Liver (tissue), 9 donors: ENCODE data around the gene TAF11L4. TPM values are rescaled to one million over a fixed set of nuclear protein-coding genes. Genes with fewer than 3 reads are reported as not detected.
"Not testable (repeated sequence)": the region's sequence is repeated elsewhere in the genome, so short reads cannot be mapped to it uniquely, and the experiment has no call there.

Experiments used
- DNase-seq: peaks from one replicate; pipeline ENCODE4 v3.0.0-alpha.2; 2017; ENCODE audit warnings: low spot score
- H3K27ac ChIP-seq, 2 donors: one replicate each; pipeline ENCODE4 v1.7.0; 2013; ENCODE audit warnings: inconsistent platforms in 2 of 2, low read length in 2 of 2, control low read depth in 1 of 2, low read depth in 1 of 2, mild to moderate bottlenecking in 1 of 2
- H3K27me3 ChIP-seq, 4 donors: one replicate each; pipeline versions ENCODE4 v1.6.1 to v1.7.0; 2013; ENCODE audit warnings: low read length in 3 of 4, inconsistent platforms in 1 of 4, mild to moderate bottlenecking in 1 of 4, moderate library complexity in 1 of 4; ENCODE audit not compliant: control insufficient read depth in 4 of 4, insufficient read depth in 4 of 4
- H3K36me3 ChIP-seq, 4 donors: one replicate each; pipeline versions ENCODE4 v1.6.1 to v1.7.0; 2013; ENCODE audit warnings: low read length in 3 of 4, mild to moderate bottlenecking in 3 of 4, low read depth in 1 of 4, moderate library complexity in 1 of 4; ENCODE audit not compliant: control insufficient read depth in 4 of 4, insufficient read depth in 3 of 4
- H3K4me1 ChIP-seq, 4 donors: one replicate each; pipeline versions ENCODE4 v1.6.1 to v1.7.0; 2013; ENCODE audit warnings: low read length in 3 of 4, mild to moderate bottlenecking in 3 of 4, moderate library complexity in 1 of 4; ENCODE audit not compliant: control insufficient read depth in 4 of 4, insufficient read depth in 4 of 4
- H3K4me3 ChIP-seq, 3 donors: one replicate each; pipeline versions ENCODE4 v1.6.1 to v1.7.0; 2013; ENCODE audit warnings: low read length in 3 of 3, control low read depth in 1 of 3, low read depth in 1 of 3, mild to moderate bottlenecking in 1 of 3
- H3K9ac ChIP-seq, 2 donors: one replicate each; pipeline ENCODE4 v1.7.0; 2013; ENCODE audit warnings: low read length in 2 of 2, mild to moderate bottlenecking in 2 of 2, moderate library complexity in 2 of 2, control low read depth in 1 of 2, low read depth in 1 of 2
- H3K9me3 ChIP-seq, 4 donors: one replicate each; pipeline versions ENCODE4 v1.6.1 to v1.7.0; 2013; ENCODE audit warnings: low read length in 3 of 4; ENCODE audit not compliant: control insufficient read depth in 4 of 4
- EGR1 ChIP-seq, 2 donors: IDR thresholded peaks; 2 replicates each; pipeline ENCODE4 v1.6.1; 2016 to 2018; ENCODE audit warnings: antibody characterized with exemption in 2 of 2, low read depth in 2 of 2
- FOXA1 ChIP-seq: IDR thresholded peaks from 2 replicates; pipeline ENCODE4 v1.6.1; 2016; ENCODE audit warnings: antibody characterized with exemption
- FOXA2 ChIP-seq: IDR thresholded peaks from 2 replicates; pipeline ENCODE4 v1.6.1; 2016; ENCODE audit warnings: antibody characterized with exemption
- GABPA ChIP-seq, 2 donors: IDR thresholded peaks in 1 of 2; conservative IDR thresholded peaks in 1 of 2; 2 replicates each; pipeline ENCODE4 v1.6.1; 2016; ENCODE audit warnings: antibody characterized with exemption in 2 of 2, mild to moderate bottlenecking in 1 of 2, moderate library complexity in 1 of 2
- HNF4A ChIP-seq, 2 donors: conservative IDR thresholded peaks; 2 replicates each; pipeline ENCODE4 v1.6.1; 2016; ENCODE audit warnings: antibody characterized with exemption in 2 of 2, mild to moderate bottlenecking in 2 of 2
- HNF4G ChIP-seq: IDR thresholded peaks from 2 replicates; pipeline ENCODE4 v1.6.1; 2016; ENCODE audit warnings: antibody characterized with exemption
- JUND ChIP-seq, 2 donors: IDR thresholded peaks; 2 replicates each; pipeline ENCODE4 v1.6.1; 2016; ENCODE audit warnings: antibody characterized with exemption in 2 of 2
- NR2F2 ChIP-seq: IDR thresholded peaks from 2 replicates; pipeline ENCODE4 v1.6.1; 2016; ENCODE audit warnings: antibody characterized with exemption
- RAD21 ChIP-seq, 2 donors: IDR thresholded peaks; 2 replicates each; pipeline ENCODE4 v1.6.1; 2016; ENCODE audit warnings: antibody characterized with exemption in 2 of 2, mild to moderate bottlenecking in 2 of 2
- RXRA ChIP-seq, 2 donors: IDR thresholded peaks; 2 replicates each; pipeline ENCODE4 v1.6.1; 2017 to 2018; ENCODE audit warnings: antibody characterized with exemption in 2 of 2, mild to moderate bottlenecking in 1 of 2
- SP1 ChIP-seq: IDR thresholded peaks from 2 replicates; pipeline ENCODE4 v1.6.1; 2018; ENCODE audit warnings: antibody characterized with exemption, mild to moderate bottlenecking
- TAF1 ChIP-seq: conservative IDR thresholded peaks from 2 replicates; pipeline ENCODE4 v1.6.1; 2016; ENCODE audit warnings: antibody characterized with exemption, mild to moderate bottlenecking
- YY1 ChIP-seq: IDR thresholded peaks from 2 replicates; pipeline ENCODE4 v1.6.1; 2016; ENCODE audit warnings: antibody characterized with exemption, mild to moderate bottlenecking
- WGBS: extraction: QIAGEN DNeasy Blood & Tissue Kit; methylation state at CpG from one replicate; pipeline ENCODE4 v1.1.7; 2013; 5-methylcytosine and 5-hydroxymethylcytosine counted together
- polyA plus RNA-seq, 2 donors: library from polyadenylated mRNA; stranded (reverse) in 1 of 2; unstranded in 1 of 2; fragments of 200-250 nt in 1 of 2; fragments of >200 nt in 1 of 2; fragmentation: Nextera tagmentation in 1 of 2; extraction: Ambion mirVana in 1 of 2; gene quantifications; one replicate each; pipeline versions ENCODE4 v1.2.1 to v1.2.3, GENCODE V29; 2013 to 2015
- total RNA-seq, 2 donors: library from RNA; depleted of rRNA; stranded (reverse); fragments of >200 nt; gene quantifications; one replicate each; pipeline ENCODE4 v1.2.3, GENCODE V29; 2014
- TF ChIP-seq, protein P1 (sequence below): IDR thresholded peaks from 2 replicates; pipeline ENCODE4 v1.6.1; 2016; ENCODE audit warnings: antibody characterized with exemption
- TF ChIP-seq, protein P2 (sequence below): fragments of 150-350 bp; IDR thresholded peaks from 2 replicates; pipeline ENCODE4 v1.5.1; 2017; ENCODE audit warnings: improper control_type of control experiment, low read depth, low read length; ENCODE audit not compliant: missing input control
- TF ChIP-seq, protein P3 (sequence below): IDR thresholded peaks from 2 replicates; pipeline ENCODE4 v1.6.1; 2016; ENCODE audit warnings: antibody characterized with exemption, mild to moderate bottlenecking
- TF ChIP-seq, protein P4 (sequence below): IDR thresholded peaks from 2 replicates; pipeline ENCODE4 v1.6.1; 2016; ENCODE audit warnings: antibody characterized with exemption
- TF ChIP-seq, protein P5 (sequence below): IDR thresholded peaks from 2 replicates; pipeline ENCODE4 v1.6.1; 2016; ENCODE audit warnings: antibody characterized with exemption
- donor health status: healthy.
- donor health status: healthy.
- donor health status: healthy.
- donor health status: healthy.
- donor health status: healthy.

The TAF11L4 gene
- total RNA-seq (not detected), polyA plus RNA-seq (not detected)

DNA sequence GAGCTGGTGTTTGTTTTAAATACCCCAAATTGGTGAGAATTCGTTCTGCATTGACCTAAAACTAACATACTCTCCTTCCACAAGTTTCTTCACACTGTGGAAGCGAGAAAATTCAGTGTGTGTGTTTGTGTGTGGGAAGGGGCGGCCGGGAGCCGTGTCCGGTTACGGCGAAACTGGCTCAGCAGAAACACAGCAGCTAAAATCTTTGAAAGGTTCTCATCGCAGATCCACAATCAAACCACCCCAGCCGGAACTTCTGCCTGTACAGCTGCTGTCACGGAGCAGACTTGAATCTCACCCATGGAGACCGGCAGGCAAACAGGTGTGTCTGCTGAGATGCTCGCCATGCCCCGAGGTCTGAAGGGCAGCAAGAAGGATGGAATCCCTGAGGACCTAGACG, at the start of gene TAF11L4:
Gene TAF11L4 (plus strand): TSS at position 301 of the 400 bp plus-strand sequence.
- not testable (repeated sequence) for H3K36me3 ChIP-seq, H3K4me1 ChIP-seq, H3K9ac ChIP-seq, H3K4me3 ChIP-seq, H3K27me3 ChIP-seq, H3K27ac ChIP-seq, DNase-seq, H3K9me3 ChIP-seq
- no CpG with 5 or more reads among the region's 15 CpGs for WGBS

DNA sequence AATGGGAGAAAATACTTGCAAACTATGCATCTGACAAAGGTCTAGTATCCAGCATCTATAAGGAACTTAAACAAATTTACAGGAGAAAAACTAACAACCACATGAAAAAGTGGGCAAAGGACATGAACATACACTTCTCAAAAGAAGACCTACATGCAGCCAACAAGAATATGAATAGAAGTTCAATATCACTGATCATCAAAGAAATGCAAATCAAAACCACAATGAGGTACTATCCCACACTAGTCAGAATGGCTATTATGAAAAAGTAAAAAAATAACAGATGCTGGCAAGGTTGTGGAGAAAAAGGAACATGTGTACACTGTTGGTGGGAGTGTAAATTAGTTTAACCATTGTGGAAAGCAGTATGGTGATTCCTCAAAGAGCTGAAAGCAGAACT, 46.5 kb upstream of the TAF11L4 start:
- not testable (repeated sequence) for DNase-seq, H3K27ac ChIP-seq, H3K27me3 ChIP-seq, H3K9me3 ChIP-seq, H3K4me3 ChIP-seq, H3K9ac ChIP-seq, H3K4me1 ChIP-seq, H3K36me3 ChIP-seq

DNA sequence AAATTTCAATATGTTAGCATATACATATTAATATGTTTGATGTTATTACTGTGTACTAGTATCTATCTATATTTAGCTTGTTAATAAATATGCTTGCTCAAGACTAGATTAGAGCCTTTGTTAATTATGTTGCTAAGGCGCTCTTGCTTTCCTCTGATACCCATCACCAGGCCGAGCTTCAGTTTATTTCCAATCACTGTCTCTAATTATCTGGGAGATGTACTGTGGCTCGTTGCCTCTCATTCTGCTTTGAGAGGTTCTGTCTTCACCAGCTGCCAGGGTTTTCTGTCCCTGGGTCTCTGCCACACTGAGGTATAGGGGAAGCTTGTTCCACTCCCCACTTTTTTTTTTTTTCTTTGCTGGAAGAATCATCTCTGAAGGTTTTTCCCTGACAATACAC, 44.6 kb upstream of the TAF11L4 start:
- no peak for TF ChIP-seq SP1
- TF ChIP-seq, protein P1, sequence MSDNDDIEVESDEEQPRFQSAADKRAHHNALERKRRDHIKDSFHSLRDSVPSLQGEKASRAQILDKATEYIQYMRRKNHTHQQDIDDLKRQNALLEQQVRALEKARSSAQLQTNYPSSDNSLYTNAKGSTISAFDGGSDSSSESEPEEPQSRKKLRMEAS: no peak
- TF ChIP-seq YY1: no peak
- no peak for TF ChIP-seq JUND (IDR thresholded peaks at IDR 0.05)
- TF ChIP-seq RAD21 (IDR thresholded peaks at IDR 0.05): no peak
- TF ChIP-seq EGR1 (IDR thresholded peaks at IDR 0.05; ENCODE audit: low read depth in 2 of 2): no peak
- no peak for TF ChIP-seq NR2F2
- TF ChIP-seq HNF4G: no peak
- TF ChIP-seq, protein P2, sequence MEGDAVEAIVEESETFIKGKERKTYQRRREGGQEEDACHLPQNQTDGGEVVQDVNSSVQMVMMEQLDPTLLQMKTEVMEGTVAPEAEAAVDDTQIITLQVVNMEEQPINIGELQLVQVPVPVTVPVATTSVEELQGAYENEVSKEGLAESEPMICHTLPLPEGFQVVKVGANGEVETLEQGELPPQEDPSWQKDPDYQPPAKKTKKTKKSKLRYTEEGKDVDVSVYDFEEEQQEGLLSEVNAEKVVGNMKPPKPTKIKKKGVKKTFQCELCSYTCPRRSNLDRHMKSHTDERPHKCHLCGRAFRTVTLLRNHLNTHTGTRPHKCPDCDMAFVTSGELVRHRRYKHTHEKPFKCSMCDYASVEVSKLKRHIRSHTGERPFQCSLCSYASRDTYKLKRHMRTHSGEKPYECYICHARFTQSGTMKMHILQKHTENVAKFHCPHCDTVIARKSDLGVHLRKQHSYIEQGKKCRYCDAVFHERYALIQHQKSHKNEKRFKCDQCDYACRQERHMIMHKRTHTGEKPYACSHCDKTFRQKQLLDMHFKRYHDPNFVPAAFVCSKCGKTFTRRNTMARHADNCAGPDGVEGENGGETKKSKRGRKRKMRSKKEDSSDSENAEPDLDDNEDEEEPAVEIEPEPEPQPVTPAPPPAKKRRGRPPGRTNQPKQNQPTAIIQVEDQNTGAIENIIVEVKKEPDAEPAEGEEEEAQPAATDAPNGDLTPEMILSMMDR: no peak
- TF ChIP-seq RXRA (IDR thresholded peaks at IDR 0.05): no peak
- no peak for TF ChIP-seq FOXA1
- TF ChIP-seq TAF1: no peak
- no peak for TF ChIP-seq FOXA2
- TF ChIP-seq, protein P3, sequence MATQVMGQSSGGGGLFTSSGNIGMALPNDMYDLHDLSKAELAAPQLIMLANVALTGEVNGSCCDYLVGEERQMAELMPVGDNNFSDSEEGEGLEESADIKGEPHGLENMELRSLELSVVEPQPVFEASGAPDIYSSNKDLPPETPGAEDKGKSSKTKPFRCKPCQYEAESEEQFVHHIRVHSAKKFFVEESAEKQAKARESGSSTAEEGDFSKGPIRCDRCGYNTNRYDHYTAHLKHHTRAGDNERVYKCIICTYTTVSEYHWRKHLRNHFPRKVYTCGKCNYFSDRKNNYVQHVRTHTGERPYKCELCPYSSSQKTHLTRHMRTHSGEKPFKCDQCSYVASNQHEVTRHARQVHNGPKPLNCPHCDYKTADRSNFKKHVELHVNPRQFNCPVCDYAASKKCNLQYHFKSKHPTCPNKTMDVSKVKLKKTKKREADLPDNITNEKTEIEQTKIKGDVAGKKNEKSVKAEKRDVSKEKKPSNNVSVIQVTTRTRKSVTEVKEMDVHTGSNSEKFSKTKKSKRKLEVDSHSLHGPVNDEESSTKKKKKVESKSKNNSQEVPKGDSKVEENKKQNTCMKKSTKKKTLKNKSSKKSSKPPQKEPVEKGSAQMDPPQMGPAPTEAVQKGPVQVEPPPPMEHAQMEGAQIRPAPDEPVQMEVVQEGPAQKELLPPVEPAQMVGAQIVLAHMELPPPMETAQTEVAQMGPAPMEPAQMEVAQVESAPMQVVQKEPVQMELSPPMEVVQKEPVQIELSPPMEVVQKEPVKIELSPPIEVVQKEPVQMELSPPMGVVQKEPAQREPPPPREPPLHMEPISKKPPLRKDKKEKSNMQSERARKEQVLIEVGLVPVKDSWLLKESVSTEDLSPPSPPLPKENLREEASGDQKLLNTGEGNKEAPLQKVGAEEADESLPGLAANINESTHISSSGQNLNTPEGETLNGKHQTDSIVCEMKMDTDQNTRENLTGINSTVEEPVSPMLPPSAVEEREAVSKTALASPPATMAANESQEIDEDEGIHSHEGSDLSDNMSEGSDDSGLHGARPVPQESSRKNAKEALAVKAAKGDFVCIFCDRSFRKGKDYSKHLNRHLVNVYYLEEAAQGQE: no peak
- TF ChIP-seq, protein P4, sequence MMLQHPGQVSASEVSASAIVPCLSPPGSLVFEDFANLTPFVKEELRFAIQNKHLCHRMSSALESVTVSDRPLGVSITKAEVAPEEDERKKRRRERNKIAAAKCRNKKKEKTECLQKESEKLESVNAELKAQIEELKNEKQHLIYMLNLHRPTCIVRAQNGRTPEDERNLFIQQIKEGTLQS: no peak
- TF ChIP-seq GABPA (IDR thresholded peaks at IDR 0.05 in 1 of 2, conservative IDR thresholded peaks at IDR 0.05 in 1 of 2): no peak
- TF ChIP-seq, protein P5, sequence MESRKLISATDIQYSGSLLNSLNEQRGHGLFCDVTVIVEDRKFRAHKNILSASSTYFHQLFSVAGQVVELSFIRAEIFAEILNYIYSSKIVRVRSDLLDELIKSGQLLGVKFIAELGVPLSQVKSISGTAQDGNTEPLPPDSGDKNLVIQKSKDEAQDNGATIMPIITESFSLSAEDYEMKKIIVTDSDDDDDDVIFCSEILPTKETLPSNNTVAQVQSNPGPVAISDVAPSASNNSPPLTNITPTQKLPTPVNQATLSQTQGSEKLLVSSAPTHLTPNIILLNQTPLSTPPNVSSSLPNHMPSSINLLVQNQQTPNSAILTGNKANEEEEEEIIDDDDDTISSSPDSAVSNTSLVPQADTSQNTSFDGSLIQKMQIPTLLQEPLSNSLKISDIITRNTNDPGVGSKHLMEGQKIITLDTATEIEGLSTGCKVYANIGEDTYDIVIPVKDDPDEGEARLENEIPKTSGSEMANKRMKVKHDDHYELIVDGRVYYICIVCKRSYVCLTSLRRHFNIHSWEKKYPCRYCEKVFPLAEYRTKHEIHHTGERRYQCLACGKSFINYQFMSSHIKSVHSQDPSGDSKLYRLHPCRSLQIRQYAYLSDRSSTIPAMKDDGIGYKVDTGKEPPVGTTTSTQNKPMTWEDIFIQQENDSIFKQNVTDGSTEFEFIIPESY: no peak
- no peak for TF ChIP-seq HNF4A (conservative IDR thresholded peaks at IDR 0.05)
- H3K9ac ChIP-seq: no peak overlapping the region
- DNase-seq: no peak

More for the DNA sequence above, 44.6 kb upstream of the TAF11L4 start:
- no peaks in the 10 kb centered on the region for H3K4me1 ChIP-seq
- WGBS: 75% methylated on average over 3 of the region's 3 CpGs
- H3K9me3 ChIP-seq: no peaks in the 10 kb centered on the region
- H3K27ac ChIP-seq: no peak overlapping the region
- H3K27me3 ChIP-seq: peaks cover 0 to 2% (median 0%) of the 10 kb centered on the region in 4 donors
- no peaks in the 10 kb centered on the region for H3K36me3 ChIP-seq
- H3K4me3 ChIP-seq: no peak overlapping the region
